Measurements from ENCODE around the gene FRMD4A.

Gene FRMD4A

DNA sequence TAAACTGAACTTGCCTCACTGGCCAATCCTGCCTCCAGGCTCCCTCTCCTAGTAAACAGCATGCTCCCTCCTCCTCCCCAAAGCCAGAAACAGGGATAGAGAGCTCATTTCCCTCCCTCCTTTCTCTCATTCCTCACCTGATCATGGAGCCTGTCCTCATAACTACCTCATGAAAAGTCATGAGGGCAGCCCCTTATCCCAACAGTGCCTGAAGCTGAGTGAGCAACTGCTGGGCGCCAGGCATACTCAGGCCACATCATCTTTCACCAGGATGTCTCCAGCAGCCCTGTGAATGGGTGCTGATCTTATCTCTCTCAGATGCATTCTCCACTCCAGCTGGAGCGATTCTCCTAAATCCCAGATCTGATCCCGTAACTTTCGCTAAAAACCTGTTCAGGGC, 436.8 kb downstream of the FRMD4A start:
- H3K4me3 ChIP-seq (ENCODE audit: low read depth, low read length) = no peak overlapping the region
- no peak for DNase-seq (ENCODE audit: low read depth)
- TF ChIP-seq, protein P1, sequence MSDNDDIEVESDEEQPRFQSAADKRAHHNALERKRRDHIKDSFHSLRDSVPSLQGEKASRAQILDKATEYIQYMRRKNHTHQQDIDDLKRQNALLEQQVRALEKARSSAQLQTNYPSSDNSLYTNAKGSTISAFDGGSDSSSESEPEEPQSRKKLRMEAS (IDR thresholded peaks at IDR 0.05; ENCODE audit: low read depth, low read length) = no peak
- TF ChIP-seq MYC (IDR thresholded peaks at IDR 0.05; ENCODE audit: low read depth, low read length) (no peak), POLR2A (IDR thresholded peaks at IDR 0.05; ENCODE audit: extremely low read depth, insufficient read length) (no peak)
- TF ChIP-seq, protein P2, sequence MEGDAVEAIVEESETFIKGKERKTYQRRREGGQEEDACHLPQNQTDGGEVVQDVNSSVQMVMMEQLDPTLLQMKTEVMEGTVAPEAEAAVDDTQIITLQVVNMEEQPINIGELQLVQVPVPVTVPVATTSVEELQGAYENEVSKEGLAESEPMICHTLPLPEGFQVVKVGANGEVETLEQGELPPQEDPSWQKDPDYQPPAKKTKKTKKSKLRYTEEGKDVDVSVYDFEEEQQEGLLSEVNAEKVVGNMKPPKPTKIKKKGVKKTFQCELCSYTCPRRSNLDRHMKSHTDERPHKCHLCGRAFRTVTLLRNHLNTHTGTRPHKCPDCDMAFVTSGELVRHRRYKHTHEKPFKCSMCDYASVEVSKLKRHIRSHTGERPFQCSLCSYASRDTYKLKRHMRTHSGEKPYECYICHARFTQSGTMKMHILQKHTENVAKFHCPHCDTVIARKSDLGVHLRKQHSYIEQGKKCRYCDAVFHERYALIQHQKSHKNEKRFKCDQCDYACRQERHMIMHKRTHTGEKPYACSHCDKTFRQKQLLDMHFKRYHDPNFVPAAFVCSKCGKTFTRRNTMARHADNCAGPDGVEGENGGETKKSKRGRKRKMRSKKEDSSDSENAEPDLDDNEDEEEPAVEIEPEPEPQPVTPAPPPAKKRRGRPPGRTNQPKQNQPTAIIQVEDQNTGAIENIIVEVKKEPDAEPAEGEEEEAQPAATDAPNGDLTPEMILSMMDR (IDR thresholded peaks at IDR 0.05; ENCODE audit: low read depth, low read length) = no peak

DNA sequence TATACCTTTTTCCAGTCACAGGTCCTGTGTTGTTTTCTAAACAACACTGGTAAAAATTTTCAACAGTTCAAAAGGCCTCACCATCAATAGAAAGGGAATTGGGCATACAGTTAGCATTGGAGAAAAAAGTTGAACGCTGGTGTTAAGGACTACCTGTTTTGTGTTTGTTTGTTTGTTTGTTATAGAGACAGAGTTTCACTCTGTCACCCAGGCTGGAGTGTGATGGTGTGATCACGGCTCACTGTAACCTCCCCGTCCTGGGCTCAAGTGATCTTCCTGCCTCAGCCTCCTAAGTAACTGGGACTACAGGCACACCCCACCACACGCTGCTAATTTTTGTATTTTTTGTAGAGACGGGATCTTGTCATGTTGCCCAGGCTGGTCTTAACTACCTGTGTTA, 437.9 kb downstream of the FRMD4A start:
- H3K4me3 ChIP-seq (ENCODE audit: low read depth, low read length) = no peak overlapping the region
- DNase-seq (ENCODE audit: low read depth) = no peak
- TF ChIP-seq POLR2A (IDR thresholded peaks at IDR 0.05; ENCODE audit: extremely low read depth, insufficient read length) (no peak), MYC (IDR thresholded peaks at IDR 0.05; ENCODE audit: low read depth, low read length) (no peak)
- TF ChIP-seq, protein P1 (IDR thresholded peaks at IDR 0.05; ENCODE audit: low read depth, low read length) = no peak
- TF ChIP-seq, protein P2 (IDR thresholded peaks at IDR 0.05; ENCODE audit: low read depth, low read length) = no peak

DNA sequence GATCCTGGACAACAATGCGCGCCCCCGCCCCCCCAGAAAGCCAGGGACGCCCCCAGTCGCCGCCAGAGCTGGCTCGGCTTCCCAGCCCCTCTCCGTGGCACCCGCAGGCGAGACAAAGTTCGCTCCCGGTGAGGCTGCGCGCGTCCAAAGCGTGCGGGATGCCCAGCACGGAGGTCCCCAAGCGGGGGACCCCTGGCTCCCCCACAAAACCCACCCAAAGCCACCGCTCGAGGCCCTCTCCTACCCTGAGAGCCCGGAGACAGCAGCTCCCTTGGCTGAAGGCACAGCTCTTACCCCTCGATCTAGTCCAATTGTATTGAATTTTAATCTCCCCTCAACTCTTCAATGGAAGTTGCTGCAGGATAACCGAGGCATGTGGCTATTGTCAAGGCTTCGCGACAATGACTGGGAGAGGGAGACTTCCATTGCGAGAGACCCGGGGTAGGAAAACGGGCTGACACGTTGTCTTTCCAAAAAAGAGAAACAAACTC, 438.7 kb downstream of the FRMD4A start:
- no peak overlapping the region for H3K4me3 ChIP-seq (ENCODE audit: low read depth, low read length)

DNA sequence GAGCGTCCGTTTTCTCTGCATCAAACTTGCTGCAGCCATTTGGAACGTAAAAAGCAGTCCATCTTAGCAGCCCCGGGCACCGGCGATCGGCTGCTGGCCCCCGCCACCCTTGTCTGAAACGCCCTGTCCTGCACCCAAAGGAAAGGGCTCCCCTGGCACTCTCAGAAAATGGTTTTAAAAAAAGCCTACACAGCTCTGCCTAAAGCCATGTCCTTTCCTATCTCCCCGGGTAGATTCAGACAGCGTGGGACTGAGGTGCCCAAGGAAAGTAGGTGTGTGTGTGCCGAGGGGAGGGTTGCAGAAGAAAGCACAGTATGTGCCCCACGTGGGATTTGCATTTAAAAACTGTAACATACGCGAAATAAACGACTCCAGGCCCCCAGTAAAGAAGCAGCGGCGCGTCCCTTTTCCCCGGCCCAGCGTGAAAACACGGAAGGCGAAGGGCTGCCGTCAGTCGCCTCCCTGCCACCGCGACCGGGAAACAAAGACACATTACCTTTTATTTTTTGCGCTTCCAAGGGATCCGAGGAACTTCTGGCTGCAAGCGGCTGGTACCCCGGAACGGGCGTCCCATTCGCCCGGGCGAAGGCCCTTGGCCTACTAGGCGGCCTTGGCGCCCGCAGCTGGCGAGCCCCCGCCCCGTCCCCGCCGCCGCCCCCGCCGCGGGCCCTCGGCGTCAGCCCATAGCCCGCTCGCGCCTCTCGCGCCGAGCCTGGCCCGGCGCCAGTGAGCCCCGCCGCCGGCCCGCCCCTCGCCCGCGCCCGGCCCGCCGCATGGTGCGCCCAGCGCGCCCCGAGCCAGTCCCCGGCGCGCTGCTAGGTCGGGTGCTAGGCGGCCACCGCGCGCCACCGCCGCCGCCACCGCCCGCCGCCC, 439.4 kb downstream of the FRMD4A start:
- DNase-seq (ENCODE audit: low read depth) = no peak
- no peak overlapping the region for H3K4me3 ChIP-seq (ENCODE audit: low read depth, low read length)
- TF ChIP-seq MYC (IDR thresholded peaks at IDR 0.05; ENCODE audit: low read depth, low read length) (no peak), POLR2A (IDR thresholded peaks at IDR 0.05; ENCODE audit: extremely low read depth, insufficient read length) (no peak)
- TF ChIP-seq, protein P1 (IDR thresholded peaks at IDR 0.05; ENCODE audit: low read depth, low read length) = no peak
- TF ChIP-seq, protein P2 (IDR thresholded peaks at IDR 0.05; ENCODE audit: low read depth, low read length) = no peak

More for the DNA sequence above, 438.7 kb downstream of the FRMD4A start:
- no peak for DNase-seq (ENCODE audit: low read depth)
- no peak for TF ChIP-seq POLR2A (IDR thresholded peaks at IDR 0.05; ENCODE audit: extremely low read depth, insufficient read length)
- TF ChIP-seq, protein P1 (IDR thresholded peaks at IDR 0.05; ENCODE audit: low read depth, low read length) = no peak
- TF ChIP-seq, protein P2 (IDR thresholded peaks at IDR 0.05; ENCODE audit: low read depth, low read length) = no peak
- no peak for TF ChIP-seq MYC (IDR thresholded peaks at IDR 0.05; ENCODE audit: low read depth, low read length)

DNA sequence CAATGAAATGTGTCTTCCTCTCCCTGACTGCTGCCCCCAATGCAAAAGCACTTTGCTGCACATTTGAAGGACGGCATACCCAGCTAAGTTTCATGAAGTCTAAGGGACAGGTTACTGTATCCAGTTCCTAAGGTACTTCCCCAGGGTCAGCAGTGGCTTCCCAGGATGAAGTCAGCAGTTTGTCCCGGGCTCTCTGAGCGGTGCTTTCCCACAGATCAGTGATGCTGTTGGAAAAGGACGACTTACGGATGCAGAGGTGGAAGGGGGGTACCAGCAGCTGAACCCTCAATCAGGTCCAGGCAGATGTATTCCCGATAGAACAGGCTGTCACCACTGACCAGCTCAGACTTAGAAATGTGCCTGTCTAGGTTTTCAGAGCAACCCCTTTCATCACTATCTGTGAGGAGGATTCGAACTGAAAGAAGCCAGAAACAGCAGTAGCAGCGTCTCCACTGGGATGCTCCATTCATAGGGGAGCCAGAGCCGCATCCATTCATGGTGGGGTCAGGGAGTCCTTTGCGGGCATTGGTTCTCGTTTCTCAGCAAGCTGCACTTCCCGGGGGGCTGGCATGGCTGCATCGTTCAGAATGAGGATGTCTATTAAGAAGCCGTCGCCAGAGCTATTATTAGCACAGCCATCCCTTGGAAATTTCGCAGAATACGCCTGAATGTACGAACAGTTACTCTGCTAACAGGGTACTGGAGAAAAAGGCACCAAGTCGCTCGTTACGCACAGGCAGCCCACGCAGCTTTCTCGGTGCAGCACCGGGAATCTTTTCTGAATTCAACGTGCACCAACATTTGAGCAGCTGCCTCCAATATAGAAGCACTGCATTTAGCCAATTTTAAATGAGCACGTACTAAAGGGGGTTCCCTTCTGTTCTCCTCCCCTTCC, 440.2 kb downstream of the FRMD4A start:
- no peak for TF ChIP-seq MYC (IDR thresholded peaks at IDR 0.05; ENCODE audit: low read depth, low read length)
- TF ChIP-seq POLR2A (IDR thresholded peaks at IDR 0.05; ENCODE audit: extremely low read depth, insufficient read length) = no peak
- TF ChIP-seq, protein P2 (IDR thresholded peaks at IDR 0.05; ENCODE audit: low read depth, low read length) = no peak
- TF ChIP-seq, protein P1 (IDR thresholded peaks at IDR 0.05; ENCODE audit: low read depth, low read length) = no peak
- DNase-seq (ENCODE audit: low read depth) = no peak
- no peak overlapping the region for H3K4me3 ChIP-seq (ENCODE audit: low read depth, low read length)

All from NB4 (cell line).